H4 (cell line): ENCODE measurements around the gene DDX11. TPM values are rescaled to one million over a fixed set of nuclear protein-coding genes. Genes with fewer than 3 reads are reported as not detected.
"Not testable (repeated sequence)": the region's sequence is repeated elsewhere in the genome, so short reads cannot be mapped to it uniquely, and the experiment has no call there.

Source experiments
- DNase-seq: peaks from one replicate; pipeline ENCODE4 v3.0.0-alpha.2; 2015; ENCODE audit warnings: low spot score
- total RNA-seq: library from RNA; depleted of rRNA; stranded (reverse); fragments of >200 nt; shearing (Covaris generic); gene quantifications from 2 replicates; pipeline ENCODE4 v1.2.3, GENCODE V29; 2014

DDX11 gene
- total RNA-seq, 1 experiment from 2014 or later, result 19.0 TPM

- DNase-seq, result not testable (repeated sequence)
Measured at GRCh38 chr12:31066196-31066595, 7.5 kb upstream of the DDX11 start.

- DNase-seq, result not testable (repeated sequence)
Measured at GRCh38 chr12:31067656-31068055, 6.0 kb upstream of the DDX11 start.

GRCh38 chr12:31070971-31071740 is 2.5 kb upstream of the DDX11 start:
- DNase-seq, result not testable (repeated sequence)

GRCh38 chr12:31072962-31073361 is 698 bp upstream of the DDX11 start:
- not testable (repeated sequence) for DNase-seq

- not testable (repeated sequence) for DNase-seq
Measured at GRCh38 chr12:31074333-31074874, 744 bp downstream of the DDX11 start.

GRCh38 chr12:31076150-31076549 is 2.5 kb downstream of the DDX11 start:
- DNase-seq, result not testable (repeated sequence)

- DNase-seq, result not testable (repeated sequence)
Measured at GRCh38 chr12:31077095-31077494, 3.4 kb downstream of the DDX11 start.

GRCh38 chr12:31077998-31078397 is 4.3 kb downstream of the DDX11 start:
- not testable (repeated sequence) for DNase-seq

GRCh38 chr12:31079421-31079820 is 5.8 kb downstream of the DDX11 start:
- not testable (repeated sequence) for DNase-seq

GRCh38 chr12:31080221-31080620 is 6.6 kb downstream of the DDX11 start:
- peak; percentile 72 for DNase-seq

- DNase-seq, result not testable (repeated sequence)
Measured at GRCh38 chr12:31081274-31081673, 7.6 kb downstream of the DDX11 start.

- DNase-seq, result not testable (repeated sequence)
Measured at GRCh38 chr12:31084241-31084640, 10.6 kb downstream of the DDX11 start.

GRCh38 chr12:31086032-31086431 is 12.4 kb downstream of the DDX11 start:
- DNase-seq, result not testable (repeated sequence)

- not testable (repeated sequence) for DNase-seq
Measured at GRCh38 chr12:31087486-31087885, 13.8 kb downstream of the DDX11 start.

- DNase-seq, result not testable (repeated sequence)
Measured at GRCh38 chr12:31087956-31088355, 14.3 kb downstream of the DDX11 start.

- no peak for DNase-seq
Measured at GRCh38 chr12:31089072-31089471, 15.4 kb downstream of the DDX11 start.

- not testable (repeated sequence) for DNase-seq
Measured at GRCh38 chr12:31091629-31092028, 18.0 kb downstream of the DDX11 start.

GRCh38 chr12:31092718-31093117 is 19.1 kb downstream of the DDX11 start:
- not testable (repeated sequence) for DNase-seq

- not testable (repeated sequence) for DNase-seq
Measured at GRCh38 chr12:31095080-31095860, 21.6 kb downstream of the DDX11 start.

GRCh38 chr12:31096251-31097065 is 22.8 kb downstream of the DDX11 start:
- not testable (repeated sequence) for DNase-seq

- DNase-seq, result not testable (repeated sequence)
Measured at GRCh38 chr12:31097819-31098218, 24.2 kb downstream of the DDX11 start.
